ENCODE results near the gene ASTN2. TPM values are rescaled to one million over a fixed set of nuclear protein-coding genes. Genes with fewer than 3 reads are reported as not detected.

The ASTN2 gene
- polyA plus RNA-seq, 1 experiment, result 6.6 TPM

DNA sequence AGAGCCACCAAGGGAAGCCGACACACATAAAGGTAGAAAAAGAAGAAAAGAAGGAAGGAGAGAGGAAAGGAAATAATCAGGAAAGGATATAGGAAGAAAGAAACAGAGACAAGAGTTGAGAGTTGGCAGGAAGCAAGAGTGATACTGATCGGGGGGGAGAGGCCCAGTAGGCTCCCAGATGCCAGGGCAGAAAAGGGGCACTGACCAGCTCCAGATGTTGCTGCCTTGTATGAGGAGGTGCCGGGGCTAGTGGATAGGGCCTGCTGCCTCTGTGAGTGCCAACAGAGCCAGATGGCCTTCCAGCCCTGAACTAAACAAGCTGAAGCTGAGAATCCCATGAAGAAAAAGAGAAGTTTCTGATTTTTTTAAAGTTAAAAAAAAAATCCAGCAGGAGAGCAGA lies 809.8 kb downstream of the ASTN2 start:
- CTCF ChIA-PET, result no interaction called here
- POLR2A ChIA-PET, result no interaction called here
- TF ChIP-seq, protein P1, sequence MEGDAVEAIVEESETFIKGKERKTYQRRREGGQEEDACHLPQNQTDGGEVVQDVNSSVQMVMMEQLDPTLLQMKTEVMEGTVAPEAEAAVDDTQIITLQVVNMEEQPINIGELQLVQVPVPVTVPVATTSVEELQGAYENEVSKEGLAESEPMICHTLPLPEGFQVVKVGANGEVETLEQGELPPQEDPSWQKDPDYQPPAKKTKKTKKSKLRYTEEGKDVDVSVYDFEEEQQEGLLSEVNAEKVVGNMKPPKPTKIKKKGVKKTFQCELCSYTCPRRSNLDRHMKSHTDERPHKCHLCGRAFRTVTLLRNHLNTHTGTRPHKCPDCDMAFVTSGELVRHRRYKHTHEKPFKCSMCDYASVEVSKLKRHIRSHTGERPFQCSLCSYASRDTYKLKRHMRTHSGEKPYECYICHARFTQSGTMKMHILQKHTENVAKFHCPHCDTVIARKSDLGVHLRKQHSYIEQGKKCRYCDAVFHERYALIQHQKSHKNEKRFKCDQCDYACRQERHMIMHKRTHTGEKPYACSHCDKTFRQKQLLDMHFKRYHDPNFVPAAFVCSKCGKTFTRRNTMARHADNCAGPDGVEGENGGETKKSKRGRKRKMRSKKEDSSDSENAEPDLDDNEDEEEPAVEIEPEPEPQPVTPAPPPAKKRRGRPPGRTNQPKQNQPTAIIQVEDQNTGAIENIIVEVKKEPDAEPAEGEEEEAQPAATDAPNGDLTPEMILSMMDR (IDR thresholded peaks at IDR 0.05; ENCODE audit: low read depth, low read length), result no peak
- H3K27ac ChIP-seq (ENCODE audit: low read depth, low read length), result no peak overlapping the region
- no peak overlapping the region for H3K4me3 ChIP-seq (ENCODE audit: low read depth, low read length)
- DNase-seq (ENCODE audit: low read depth, low spot score), result no peak
- H3K27me3 ChIP-seq (ENCODE audit: control insufficient read depth, insufficient read depth, low read length), result no peaks in the 10 kb centered on the region
- no peaks in the 10 kb centered on the region for H3K9me3 ChIP-seq (ENCODE audit: control insufficient read depth, insufficient read depth, low read length)

DNA sequence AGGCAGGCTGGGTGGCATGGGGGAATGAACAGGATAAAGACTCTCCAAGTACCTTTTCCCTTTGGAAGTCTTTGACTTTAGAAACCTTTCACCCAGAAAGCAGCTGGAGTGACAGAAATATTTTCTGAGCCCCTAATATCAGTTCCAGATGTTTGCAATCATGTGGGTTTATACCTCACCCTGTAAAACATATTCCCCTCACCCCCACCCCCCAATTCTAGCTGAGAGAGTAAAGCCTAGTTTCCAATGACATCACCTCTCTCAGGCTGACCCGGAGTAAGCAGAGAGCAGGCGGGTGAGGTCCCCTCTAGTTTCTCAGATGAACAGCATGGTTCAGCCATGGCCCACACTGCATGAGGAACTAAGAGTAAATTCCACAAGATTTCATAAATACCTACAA lies 810.6 kb downstream of the ASTN2 start:
- no peaks in the 10 kb centered on the region for H3K9me3 ChIP-seq (ENCODE audit: control insufficient read depth, insufficient read depth, low read length)
- POLR2A ChIA-PET, result no interaction called here
- H3K27me3 ChIP-seq (ENCODE audit: control insufficient read depth, insufficient read depth, low read length), result no peaks in the 10 kb centered on the region
- TF ChIP-seq, protein P1 (IDR thresholded peaks at IDR 0.05; ENCODE audit: low read depth, low read length), result no peak
- H3K4me3 ChIP-seq (ENCODE audit: low read depth, low read length), result no peak overlapping the region
- no peak overlapping the region for H3K27ac ChIP-seq (ENCODE audit: low read depth, low read length)
- CTCF ChIA-PET, result no interaction called here
- no peak for DNase-seq (ENCODE audit: low read depth, low spot score)

DNA sequence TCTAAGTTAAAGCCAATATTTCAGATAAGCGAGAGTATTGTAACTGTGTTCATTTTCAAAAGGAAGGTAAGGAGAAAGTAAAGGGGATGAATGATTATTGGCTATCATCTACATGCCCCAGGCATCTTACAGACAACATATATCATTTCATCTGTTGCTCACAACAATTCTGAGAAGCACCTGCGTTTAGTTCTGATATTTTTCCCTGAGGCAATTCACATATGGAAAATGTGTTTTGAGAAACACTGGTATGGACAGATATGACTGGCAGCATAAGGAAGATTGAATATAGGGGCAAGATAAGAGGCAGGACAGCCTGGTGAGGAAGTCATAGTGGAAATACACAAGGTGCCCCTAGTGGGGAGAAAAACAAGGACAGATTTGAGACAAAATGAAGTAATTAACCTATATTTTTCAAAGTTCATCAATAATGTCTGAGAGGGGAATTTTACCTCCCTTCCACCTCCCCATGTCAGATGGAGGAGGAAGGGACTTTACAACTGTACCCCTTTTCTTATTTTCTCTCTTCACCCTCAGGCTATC lies 815.4 kb downstream of the ASTN2 start:
- no peak overlapping the region for H3K4me3 ChIP-seq (ENCODE audit: low read depth, low read length)
- H3K9me3 ChIP-seq (ENCODE audit: control insufficient read depth, insufficient read depth, low read length), result no peaks in the 10 kb centered on the region
- H3K27me3 ChIP-seq (ENCODE audit: control insufficient read depth, insufficient read depth, low read length), result no peaks in the 10 kb centered on the region
- DNase-seq (ENCODE audit: low read depth, low spot score), result no peak
- POLR2A ChIA-PET, result interaction anchor here (0.7 kb wide), 1 partner anchor 219 kb away, joined by 4 read pairs; no protein-coding TSS in a partner anchor
- no peak overlapping the region for H3K27ac ChIP-seq (ENCODE audit: low read depth, low read length)
- CTCF ChIA-PET, result interaction anchor here (1.0 kb wide), 1 partner anchor 28 kb away, joined by 3 read pairs; no protein-coding TSS in a partner anchor
- TF ChIP-seq, protein P1 (IDR thresholded peaks at IDR 0.05; ENCODE audit: low read depth, low read length), result no peak

DNA sequence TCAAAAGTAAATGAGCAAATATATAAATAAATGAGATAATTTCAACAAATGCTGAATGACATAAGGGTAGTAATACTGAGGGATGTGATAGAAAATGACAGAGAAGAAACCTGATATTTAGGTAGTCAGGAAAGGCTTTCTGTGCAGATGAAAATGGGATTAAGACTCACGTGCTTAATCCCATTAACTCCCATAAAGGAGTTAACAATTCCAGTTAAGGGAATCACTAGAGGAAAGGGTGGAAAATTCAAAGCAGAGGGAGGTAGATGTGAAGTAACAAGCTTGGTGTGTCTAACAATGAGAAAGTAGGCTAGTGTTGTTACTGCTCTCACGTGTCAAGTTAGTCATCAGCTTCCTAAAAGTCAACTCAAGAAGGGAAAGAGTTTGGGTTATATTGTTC lies 818.2 kb downstream of the ASTN2 start:
- DNase-seq (ENCODE audit: low read depth, low spot score), result no peak
- ChIA-PET CTCF (no interaction called here), POLR2A (no interaction called here)
- H3K9me3 ChIP-seq (ENCODE audit: control insufficient read depth, insufficient read depth, low read length), result no peaks in the 10 kb centered on the region
- no peaks in the 10 kb centered on the region for H3K27me3 ChIP-seq (ENCODE audit: control insufficient read depth, insufficient read depth, low read length)
- TF ChIP-seq, protein P1 (IDR thresholded peaks at IDR 0.05; ENCODE audit: low read depth, low read length), result no peak
- H3K4me3 ChIP-seq (ENCODE audit: low read depth, low read length), result no peak overlapping the region
- no peak overlapping the region for H3K27ac ChIP-seq (ENCODE audit: low read depth, low read length)

DNA sequence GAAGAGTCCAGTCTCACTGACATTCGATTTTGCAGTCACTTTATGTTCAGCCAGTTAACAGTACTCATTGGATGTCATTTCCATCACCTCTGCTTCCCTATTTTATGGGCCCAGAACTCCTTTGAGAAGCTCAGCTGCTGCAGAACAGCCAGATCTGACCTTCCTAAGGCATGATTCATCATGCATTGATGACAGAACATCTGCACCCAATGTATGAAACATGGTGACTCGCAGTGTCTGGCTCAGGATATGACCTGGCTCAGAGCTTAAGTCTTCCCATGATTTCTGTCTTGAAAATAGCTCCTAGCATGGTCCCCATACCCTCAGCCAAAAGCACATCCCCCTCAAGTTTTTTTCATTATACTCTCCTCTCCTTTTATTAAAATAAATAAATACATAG lies 820.3 kb downstream of the ASTN2 start:
- POLR2A ChIA-PET, result no interaction called here
- TF ChIP-seq, protein P1 (IDR thresholded peaks at IDR 0.05; ENCODE audit: low read depth, low read length), result no peak
- H3K9me3 ChIP-seq (ENCODE audit: control insufficient read depth, insufficient read depth, low read length), result peaks cover 9% of the 10 kb centered on the region; the same call in 1 of the 2 replicates
- no peaks in the 10 kb centered on the region for H3K27me3 ChIP-seq (ENCODE audit: control insufficient read depth, insufficient read depth, low read length)
- DNase-seq (ENCODE audit: low read depth, low spot score), result peak; percentile 47
- CTCF ChIA-PET, result no interaction called here
- H3K4me3 ChIP-seq (ENCODE audit: low read depth, low read length), result no peak overlapping the region
- no peak overlapping the region for H3K27ac ChIP-seq (ENCODE audit: low read depth, low read length)

All from AG04450 (cell line).